Skin epidermis (tissue), 12 donors: ENCODE data around the gene FAM210A.
"Not testable (repeated sequence)": the region's sequence is repeated elsewhere in the genome, so short reads cannot be mapped to it uniquely, and the experiment has no call there.

Experiments
- H3K27ac ChIP-seq, 21 experiments: fragments of 200-600 bp; sonication (generic) in 11 of 21; one replicate each; pipeline ENCODE4 v1.5.0; 2020; ENCODE audit warnings: mild to moderate bottlenecking in 3 of 21, inconsistent platforms in 2 of 21, moderate library complexity in 2 of 21
- H3K4me3 ChIP-seq, 7 experiments: fragments of 200-600 bp; sonication (generic) in 2 of 7; one replicate each; pipeline ENCODE4 v1.5.0; 2020; ENCODE audit warnings: inconsistent platforms in 2 of 7, mild to moderate bottlenecking in 2 of 7, moderate library complexity in 1 of 7

The FAM210A gene

GRCh38 chr18:13712400-13713131 lies 13.8 kb downstream of the FAM210A start:
- no peak overlapping the region for H3K27ac ChIP-seq
- no peak overlapping the region for H3K4me3 ChIP-seq

GRCh38 chr18:13710414-13710831 lies 15.9 kb downstream of the FAM210A start:
- Histone ChIP-seq H3K4me3 (no peak overlapping the region), H3K27ac (peak overlapping the region in 1 of 21 experiments; percentile 9)

GRCh38 chr18:13703899-13704298 lies 22.5 kb downstream of the FAM210A start:
- no peak overlapping the region for H3K4me3 ChIP-seq
- no peak overlapping the region for H3K27ac ChIP-seq

- no peak overlapping the region for H3K27ac ChIP-seq
- no peak overlapping the region for H3K4me3 ChIP-seq
Observed at GRCh38 chr18:13700153-13700552, 26.2 kb downstream of the FAM210A start.

GRCh38 chr18:13696961-13697360 lies 29.4 kb downstream of the FAM210A start:
- no peak overlapping the region for H3K4me3 ChIP-seq
- H3K27ac ChIP-seq, result no peak overlapping the region

GRCh38 chr18:13695337-13695736 lies 31.0 kb downstream of the FAM210A start:
- not testable (repeated sequence) for H3K27ac ChIP-seq

GRCh38 chr18:13690060-13690459 lies 36.3 kb downstream of the FAM210A start:
- H3K4me3 ChIP-seq, H3K27ac ChIP-seq: not testable (repeated sequence)

More at GRCh38 chr18:13695337-13695736, 31.0 kb downstream of the FAM210A start:
- not testable (repeated sequence) for H3K4me3 ChIP-seq

GRCh38 chr18:13688191-13689136 lies 37.9 kb downstream of the FAM210A start:
- Histone ChIP-seq H3K27ac (no peak overlapping the region), H3K4me3 (no peak overlapping the region)

- H3K4me3 ChIP-seq, result no peak overlapping the region
- H3K27ac ChIP-seq, result no peak overlapping the region
Observed at GRCh38 chr18:13684546-13684945, 41.8 kb downstream of the FAM210A start.

- H3K4me3 ChIP-seq, result no peak overlapping the region
- no peak overlapping the region for H3K27ac ChIP-seq
Observed at GRCh38 chr18:13681701-13682100, 44.7 kb downstream of the FAM210A start.

- H3K27ac ChIP-seq, result no peak overlapping the region
- no peak overlapping the region for H3K4me3 ChIP-seq
Observed at GRCh38 chr18:13680612-13681011, 45.7 kb downstream of the FAM210A start.

- H3K27ac ChIP-seq, H3K4me3 ChIP-seq: not testable (repeated sequence)
Observed at GRCh38 chr18:13677350-13677749, 49.0 kb downstream of the FAM210A start.

GRCh38 chr18:13676471-13676870 lies 49.9 kb downstream of the FAM210A start:
- H3K4me3 ChIP-seq, result no peak overlapping the region
- H3K27ac ChIP-seq, result no peak overlapping the region

GRCh38 chr18:13672657-13673056 lies 53.7 kb downstream of the FAM210A start:
- no peak overlapping the region for H3K27ac ChIP-seq
- H3K4me3 ChIP-seq, result no peak overlapping the region

- no peak overlapping the region for H3K27ac ChIP-seq
- no peak overlapping the region for H3K4me3 ChIP-seq
Observed at GRCh38 chr18:13661779-13662256, 64.5 kb downstream of the FAM210A start.

- no peak overlapping the region for H3K27ac ChIP-seq
- H3K4me3 ChIP-seq, result no peak overlapping the region
Observed at GRCh38 chr18:13661051-13661778, 65.1 kb downstream of the FAM210A start.

GRCh38 chr18:13660510-13660909 lies 65.8 kb downstream of the FAM210A start:
- no peak overlapping the region for H3K4me3 ChIP-seq
- no peak overlapping the region for H3K27ac ChIP-seq

- H3K4me3 ChIP-seq, result no peak overlapping the region
- no peak overlapping the region for H3K27ac ChIP-seq
Observed at GRCh38 chr18:13658436-13659204, 67.7 kb downstream of the FAM210A start.

GRCh38 chr18:13657974-13658373 lies 68.4 kb downstream of the FAM210A start:
- Histone ChIP-seq H3K4me3 (no peak overlapping the region), H3K27ac (no peak overlapping the region)
